ENCODE results near the gene PUSL1.

GRCh38 chr1:1352786-1353388 lies 44.5 kb downstream of the PUSL1 start:
- no peak for TF ChIP-seq CTCF (optimal IDR thresholded peaks at IDR 0.05 in 1 of 3, IDR thresholded peaks at IDR 0.05 in 1 of 3, conservative IDR thresholded peaks at IDR 0.05 in 1 of 3; ENCODE audit: extremely low read depth in 1 of 3, insufficient read depth in 2 of 3, low read length in 3 of 3)
- TF ChIP-seq EZH2 (IDR thresholded peaks at IDR 0.05; ENCODE audit: low read length): no peak

Measured in keratinocyte (primary cell).